Esophagus squamous epithelium (tissue), 4 donors: ENCODE results near the gene TKTL1.
"Not testable (repeated sequence)": the region's sequence is repeated elsewhere in the genome, so short reads cannot be mapped to it uniquely, and the experiment has no call there.

Experiments used
- POLR2A ChIP-seq, 4 donors: fragments of 450-650 bp; IDR thresholded peaks; one replicate each; pipeline ENCODE4 v1.6.1; 2017; ENCODE audit warnings: antibody characterized with exemption in 4 of 4, mild to moderate bottlenecking in 4 of 4, moderate library complexity in 3 of 4
- TF ChIP-seq, protein P1 (sequence below), 6 experiments: fragments of 450-650 bp in 4 of 6; fragments of 200-600 bp in 2 of 6; sonication (generic) in 2 of 6; IDR thresholded peaks; one replicate each; pipeline ENCODE4 v1.5.1; 2016 to 2019; ENCODE audit warnings: antibody characterized with exemption in 6 of 6, mild to moderate bottlenecking in 4 of 6, moderate library complexity in 4 of 6

DNA sequence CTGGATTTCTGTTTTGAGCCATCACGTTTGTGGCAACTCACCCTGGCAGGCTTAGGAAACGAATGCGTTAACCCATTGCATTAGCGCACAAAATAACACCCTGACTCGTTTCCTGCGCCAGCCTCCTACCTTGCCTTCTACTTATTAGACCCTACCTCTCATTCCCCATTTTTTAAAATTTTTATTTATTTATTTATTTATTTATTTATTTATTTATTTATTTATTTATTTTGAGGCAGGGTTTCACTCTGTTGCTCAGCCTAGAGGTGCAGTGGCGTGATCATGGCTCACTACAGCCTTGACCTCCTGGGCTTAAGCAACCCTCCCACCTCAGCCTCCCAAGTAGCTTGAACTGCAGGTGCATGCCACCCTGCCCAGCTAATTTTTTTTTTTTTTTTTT lies 7.4 kb downstream of the TKTL1 start:
- not testable (repeated sequence) for TF ChIP-seq POLR2A (IDR thresholded peaks at IDR 0.05)
- TF ChIP-seq, protein P1, sequence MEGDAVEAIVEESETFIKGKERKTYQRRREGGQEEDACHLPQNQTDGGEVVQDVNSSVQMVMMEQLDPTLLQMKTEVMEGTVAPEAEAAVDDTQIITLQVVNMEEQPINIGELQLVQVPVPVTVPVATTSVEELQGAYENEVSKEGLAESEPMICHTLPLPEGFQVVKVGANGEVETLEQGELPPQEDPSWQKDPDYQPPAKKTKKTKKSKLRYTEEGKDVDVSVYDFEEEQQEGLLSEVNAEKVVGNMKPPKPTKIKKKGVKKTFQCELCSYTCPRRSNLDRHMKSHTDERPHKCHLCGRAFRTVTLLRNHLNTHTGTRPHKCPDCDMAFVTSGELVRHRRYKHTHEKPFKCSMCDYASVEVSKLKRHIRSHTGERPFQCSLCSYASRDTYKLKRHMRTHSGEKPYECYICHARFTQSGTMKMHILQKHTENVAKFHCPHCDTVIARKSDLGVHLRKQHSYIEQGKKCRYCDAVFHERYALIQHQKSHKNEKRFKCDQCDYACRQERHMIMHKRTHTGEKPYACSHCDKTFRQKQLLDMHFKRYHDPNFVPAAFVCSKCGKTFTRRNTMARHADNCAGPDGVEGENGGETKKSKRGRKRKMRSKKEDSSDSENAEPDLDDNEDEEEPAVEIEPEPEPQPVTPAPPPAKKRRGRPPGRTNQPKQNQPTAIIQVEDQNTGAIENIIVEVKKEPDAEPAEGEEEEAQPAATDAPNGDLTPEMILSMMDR (IDR thresholded peaks at IDR 0.05) = not testable (repeated sequence)
